Peyer's patch (tissue), 4 donors: ENCODE results near the gene S100A13.

Experiments
- CTCF ChIP-seq, 6 experiments: fragments of 450-650 bp in 4 of 6; fragments of 200-600 bp in 2 of 6; sonication (generic) in 1 of 6; IDR thresholded peaks; one replicate each; pipeline ENCODE4 v1.5.1; 2017 to 2019; ENCODE audit warnings: antibody characterized with exemption in 6 of 6, mild to moderate bottlenecking in 3 of 6, moderate library complexity in 1 of 6
- POLR2A ChIP-seq, 2 donors: fragments of 450-650 bp; IDR thresholded peaks; one replicate each; pipeline ENCODE4 v1.5.1; 2017; ENCODE audit warnings: antibody characterized with exemption in 2 of 2, mild to moderate bottlenecking in 2 of 2, moderate library complexity in 2 of 2

- no peak for TF ChIP-seq CTCF (IDR thresholded peaks at IDR 0.05)
- TF ChIP-seq POLR2A (IDR thresholded peaks at IDR 0.05), result no peak
Measured at GRCh38 chr1:153631047-153632022, 4.0 kb upstream of the S100A13 start.
